Amniotic stem cell (primary cell): ENCODE measurements around the gene CCDC33.

Source experiments
- DNase-seq: peaks from one replicate; lab custom pipeline; 2025; lab: John Stamatoyannopoulos, UW

CCDC33 gene

DNA sequence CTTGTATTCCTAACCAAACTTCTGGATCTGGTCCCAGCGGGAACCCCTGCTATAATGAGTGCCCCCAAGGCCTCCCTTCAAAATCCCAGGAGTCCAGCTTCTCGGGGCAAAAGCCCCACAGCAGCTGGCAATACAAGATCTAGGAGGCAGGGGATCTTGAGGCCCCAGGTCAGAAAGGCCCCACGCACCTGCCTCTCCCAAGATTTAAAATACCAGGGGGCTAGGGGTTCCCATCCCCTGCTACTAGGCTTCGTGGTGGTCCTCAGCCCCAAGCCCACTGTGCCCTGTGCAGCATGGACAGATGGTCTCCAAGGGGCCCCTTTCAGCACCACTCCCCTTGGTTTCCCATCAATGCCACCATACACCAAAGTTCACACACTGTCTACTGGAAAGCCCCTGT lies 147.2 kb downstream of the CCDC33 start:
- no peak for DNase-seq

DNA sequence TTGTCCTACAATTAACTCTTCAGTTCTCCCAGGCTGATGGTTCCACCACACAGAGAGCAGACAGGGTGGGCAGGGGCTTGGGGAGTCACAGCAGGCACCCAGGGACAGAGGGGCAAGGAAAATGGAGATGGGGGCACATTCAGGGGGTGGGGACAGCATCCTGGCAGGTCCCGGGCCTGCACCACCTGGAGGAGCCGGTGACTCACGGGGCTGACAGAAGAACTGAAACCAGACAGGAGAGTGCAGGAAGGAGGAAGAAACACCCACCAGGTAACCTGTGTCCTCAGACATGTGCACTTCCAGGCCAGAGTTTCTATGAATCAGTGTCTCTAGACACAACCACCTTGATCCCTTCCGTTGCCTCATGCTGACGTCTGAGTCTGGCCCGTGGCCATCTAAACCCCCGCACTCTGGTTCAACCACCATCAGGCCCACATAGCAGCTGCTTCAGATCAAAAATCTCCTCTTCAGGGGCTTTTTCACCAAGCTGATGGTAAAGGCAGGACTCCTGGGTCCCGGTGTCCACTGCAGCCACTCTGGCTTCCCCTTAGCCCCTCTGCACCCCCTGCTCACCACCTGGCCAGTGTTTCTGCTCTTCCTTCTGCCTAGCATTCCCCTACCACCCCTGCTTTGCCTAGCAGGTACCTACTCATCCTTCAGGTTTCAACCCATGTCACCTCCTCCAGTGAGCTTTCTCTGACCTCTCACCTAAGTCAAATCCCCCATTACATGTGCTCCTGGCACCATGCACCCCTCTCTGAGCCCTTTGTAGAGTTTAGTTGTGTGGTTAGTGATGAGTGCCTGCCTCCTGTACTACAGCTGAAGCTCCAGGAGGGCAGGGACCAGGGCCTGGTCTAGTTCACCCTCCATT lies 147.8 kb downstream of the CCDC33 start:
- no peak for DNase-seq

DNA sequence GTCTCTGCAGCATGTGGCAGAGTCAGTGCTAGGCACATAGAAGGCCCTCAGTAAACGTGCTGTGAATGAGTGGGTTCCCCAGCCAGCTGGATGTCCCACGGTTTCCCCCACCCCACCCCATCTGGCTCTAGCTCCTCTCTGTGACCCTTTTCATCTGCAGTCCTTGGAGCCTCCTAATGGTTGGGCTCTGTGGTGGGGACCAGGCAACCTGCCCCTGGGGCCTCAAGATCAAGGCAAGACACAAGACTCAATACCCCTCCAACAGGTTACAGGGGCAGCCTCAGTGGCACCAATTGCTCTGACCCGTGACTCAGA lies 148.4 kb downstream of the CCDC33 start:
- DNase-seq: no peak

DNA sequence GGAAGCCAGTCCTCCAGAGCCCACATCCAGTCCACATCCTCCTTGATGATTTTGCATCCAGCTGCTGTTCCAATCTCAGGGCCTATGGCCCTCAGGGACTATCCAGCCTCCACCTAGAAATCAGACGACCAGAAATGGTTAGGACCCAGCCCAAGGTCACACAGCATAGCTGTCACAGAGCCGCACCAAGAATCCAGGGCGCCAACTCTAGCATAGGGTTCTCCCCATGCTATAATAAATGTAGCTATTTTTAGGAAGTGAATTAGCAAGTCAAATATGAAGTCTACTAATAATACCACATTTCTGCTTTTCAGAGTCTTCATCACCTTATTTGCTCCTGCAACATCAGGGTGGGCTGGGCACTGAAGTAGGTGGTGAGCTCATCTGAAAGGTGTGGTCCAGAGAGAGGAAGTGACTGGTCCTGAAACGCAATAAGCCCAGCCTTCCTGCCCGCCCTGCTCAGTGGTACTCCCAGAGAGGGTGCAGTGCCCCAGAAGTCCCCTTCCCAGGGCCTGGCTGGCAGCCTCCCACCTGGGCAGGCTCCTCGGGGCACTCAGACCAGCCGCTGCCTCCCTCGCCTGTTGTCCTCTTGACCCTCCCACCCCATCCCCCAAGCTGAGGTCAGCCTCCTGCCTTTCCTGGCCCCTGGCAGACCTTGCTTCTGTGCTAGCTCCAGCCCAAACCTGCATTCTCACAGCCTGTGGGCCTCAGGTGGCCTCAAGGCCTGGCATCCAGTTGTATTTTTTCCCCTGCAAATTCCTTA lies 148.9 kb downstream of the CCDC33 start:
- no peak for DNase-seq

DNA sequence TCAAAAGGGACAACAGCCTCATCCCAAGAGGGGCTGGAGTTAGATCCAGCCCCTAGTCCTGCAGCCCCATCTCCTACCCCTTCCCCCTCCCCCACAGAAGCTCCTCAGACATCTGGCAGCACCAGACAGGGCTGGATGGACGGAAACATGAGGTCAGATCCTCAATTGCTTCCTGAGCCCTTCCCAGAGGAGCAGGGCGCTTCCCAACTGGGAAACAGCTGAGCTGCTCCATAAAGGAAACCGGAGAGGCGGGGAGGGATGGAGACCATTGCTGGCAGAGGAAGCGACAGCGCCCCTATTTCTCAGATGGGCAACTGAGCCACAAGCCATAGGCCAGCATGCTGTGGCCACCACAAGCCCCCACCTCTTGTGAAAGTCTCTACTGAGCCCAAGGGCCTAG lies 149.6 kb downstream of the CCDC33 start:
- DNase-seq: no peak
